Glutamatergic neuron (in vitro differentiated cells): ENCODE results near the gene FUT9. TPM values are rescaled to one million over a fixed set of nuclear protein-coding genes. Genes with fewer than 3 reads are reported as not detected.

Source experiments
- DNase-seq: peaks from one replicate; pipeline ENCODE4 v3.0.0; 2022
- H3K27ac Mint-ChIP-seq: one replicate; pipeline ENCODE4 v1.8.0; 2020; ENCODE audit warnings: mild to moderate bottlenecking, mixed read lengths, inconsistent platforms; ENCODE audit not compliant: unreplicated experiment
- H3K27me3 Mint-ChIP-seq: one replicate; pipeline ENCODE4 v1.8.0; 2020; ENCODE audit warnings: mild to moderate bottlenecking, moderate library complexity, mixed read lengths, inconsistent platforms; ENCODE audit not compliant: unreplicated experiment
- H3K36me3 Mint-ChIP-seq: one replicate; pipeline ENCODE4 v1.8.0; 2020; ENCODE audit warnings: mild to moderate bottlenecking, mixed read lengths, inconsistent platforms; ENCODE audit not compliant: unreplicated experiment
- H3K4me1 Mint-ChIP-seq: one replicate; pipeline ENCODE4 v1.8.0; 2020; ENCODE audit warnings: mild to moderate bottlenecking, low read depth, mixed read lengths, inconsistent platforms; ENCODE audit not compliant: unreplicated experiment
- H3K4me3 Mint-ChIP-seq: one replicate; pipeline ENCODE4 v1.8.0; 2020; ENCODE audit warnings: mild to moderate bottlenecking, mixed read lengths, inconsistent platforms; ENCODE audit not compliant: unreplicated experiment
- H3K9me3 Mint-ChIP-seq: one replicate; pipeline ENCODE4 v1.8.0; 2020; ENCODE audit warnings: mild to moderate bottlenecking, moderate library complexity, mixed read lengths, inconsistent platforms; ENCODE audit not compliant: unreplicated experiment
- CTCF ChIP-seq: fragments of 200-600 bp; sonication (generic); IDR thresholded peaks from one replicate; pipeline ENCODE4 v1.5.0; 2021; ENCODE audit not compliant: partially characterized antibody, unreplicated experiment
- total RNA-seq: library from RNA; stranded (reverse); fragmentation: NEBNext Ultra II Directional; extraction: Animal tissue kit (Norgen Biotek cat#: 25700); gene quantifications from one replicate; pipeline ENCODE4 v1.2.1, GENCODE V29; 2021; ENCODE audit not compliant: unreplicated experiment

FUT9 gene
- total RNA-seq, 1 donor from 2014 or later: 0.54 TPM

GRCh38 chr6:96060249-96060648 lies 44.5 kb downstream of the FUT9 start:
- TF ChIP-seq CTCF: no peak
- no peak for DNase-seq
- Mint-ChIP-seq H3K9me3 (peaks cover 3% of the 10 kb centered on the region), H3K27me3 (no peaks in the 10 kb centered on the region), H3K4me1 (no peaks in the 10 kb centered on the region), H3K36me3 (peaks cover 6% of the 10 kb centered on the region), H3K27ac (no peak overlapping the region), H3K4me3 (no peak overlapping the region)

- Mint-ChIP-seq H3K9me3 (peaks cover 3% of the 10 kb centered on the region), H3K27ac (no peak overlapping the region), H3K27me3 (peaks cover 1% of the 10 kb centered on the region), H3K4me1 (no peaks in the 10 kb centered on the region), H3K36me3 (peaks cover 6% of the 10 kb centered on the region), H3K4me3 (no peak overlapping the region)
- TF ChIP-seq CTCF: no peak
- DNase-seq: no peak
Observed at GRCh38 chr6:96065213-96065612, 49.4 kb downstream of the FUT9 start.

GRCh38 chr6:96066376-96066775 lies 50.6 kb downstream of the FUT9 start:
- no peak for DNase-seq
- TF ChIP-seq CTCF: no peak
- peaks cover 1% of the 10 kb centered on the region for H3K27me3 Mint-ChIP-seq
- peaks cover 3% of the 10 kb centered on the region for H3K9me3 Mint-ChIP-seq
- no peak overlapping the region for H3K27ac Mint-ChIP-seq
- H3K36me3 Mint-ChIP-seq: peaks cover 6% of the 10 kb centered on the region
- peaks cover 4% of the 10 kb centered on the region for H3K4me1 Mint-ChIP-seq
- no peak overlapping the region for H3K4me3 Mint-ChIP-seq

- H3K9me3 Mint-ChIP-seq: no peaks in the 10 kb centered on the region
- no peak overlapping the region for H3K4me3 Mint-ChIP-seq
- DNase-seq: no peak
- TF ChIP-seq CTCF: no peak
- no peaks in the 10 kb centered on the region for H3K36me3 Mint-ChIP-seq
- peaks cover 1% of the 10 kb centered on the region for H3K27me3 Mint-ChIP-seq
- H3K27ac Mint-ChIP-seq: no peak overlapping the region
- H3K4me1 Mint-ChIP-seq: peaks cover 7% of the 10 kb centered on the region
Observed at GRCh38 chr6:96073555-96073954, 57.8 kb downstream of the FUT9 start.

- Mint-ChIP-seq H3K36me3 (no peaks in the 10 kb centered on the region), H3K4me3 (no peak overlapping the region), H3K9me3 (no peaks in the 10 kb centered on the region), H3K27me3 (peaks cover 1% of the 10 kb centered on the region), H3K27ac (no peak overlapping the region), H3K4me1 (peaks cover 7% of the 10 kb centered on the region)
- TF ChIP-seq CTCF: no peak
- no peak for DNase-seq
Observed at GRCh38 chr6:96074006-96074405, 58.2 kb downstream of the FUT9 start.
